HG02642 (cell line): Measurements from ENCODE around the gene FKBP14.
"Not testable (repeated sequence)": the region's sequence is repeated elsewhere in the genome, so short reads cannot be mapped to it uniquely, and the experiment has no call there.

Experiments used
- ATAC-seq: cut with Tn5 transposase; IDR thresholded peaks from one replicate; pipeline ENCODE4 v1.9.1; 2021; ENCODE audit warnings: mild to moderate bottlenecking; ENCODE audit not compliant: unreplicated experiment, poor library complexity

The FKBP14 gene

DNA sequence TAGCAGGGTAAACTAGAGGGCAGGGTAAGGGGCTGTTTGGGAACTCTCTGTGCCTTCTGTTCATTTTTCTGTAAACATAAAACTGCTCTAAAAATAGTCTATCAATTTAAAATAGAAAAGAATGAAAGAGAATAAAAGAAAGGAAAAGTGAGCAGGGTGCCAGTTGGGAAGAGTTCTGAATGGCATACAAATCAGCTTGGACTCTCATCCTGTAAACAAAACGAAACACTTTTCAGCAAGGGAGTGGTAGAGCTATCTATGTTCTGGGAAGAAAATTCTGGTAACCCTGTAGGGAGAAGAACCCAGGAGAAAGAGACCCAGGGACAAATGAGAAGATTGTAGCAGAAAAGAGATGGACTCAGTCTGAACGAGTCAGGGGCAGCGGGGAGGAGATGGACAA is 61.5 kb downstream of the FKBP14 start:
- ATAC-seq, result no peak

DNA sequence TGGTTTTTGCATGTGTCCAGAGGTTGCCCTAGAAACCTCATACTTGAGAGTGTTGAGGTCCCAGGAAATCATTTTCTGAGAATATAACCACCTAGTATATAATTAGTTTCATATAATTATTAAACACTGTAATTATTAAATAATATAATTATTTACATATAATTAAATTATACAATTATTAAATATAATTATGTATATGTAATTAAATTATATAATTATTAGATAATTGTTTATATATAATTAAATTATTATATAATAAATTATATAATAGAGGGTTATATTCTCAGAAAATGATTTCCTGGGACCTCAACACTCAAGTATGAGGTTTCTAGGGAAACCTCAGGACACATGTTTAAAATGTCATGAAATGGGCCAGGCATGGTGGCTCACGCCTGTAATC is 64.5 kb downstream of the FKBP14 start:
- no peak for ATAC-seq

DNA sequence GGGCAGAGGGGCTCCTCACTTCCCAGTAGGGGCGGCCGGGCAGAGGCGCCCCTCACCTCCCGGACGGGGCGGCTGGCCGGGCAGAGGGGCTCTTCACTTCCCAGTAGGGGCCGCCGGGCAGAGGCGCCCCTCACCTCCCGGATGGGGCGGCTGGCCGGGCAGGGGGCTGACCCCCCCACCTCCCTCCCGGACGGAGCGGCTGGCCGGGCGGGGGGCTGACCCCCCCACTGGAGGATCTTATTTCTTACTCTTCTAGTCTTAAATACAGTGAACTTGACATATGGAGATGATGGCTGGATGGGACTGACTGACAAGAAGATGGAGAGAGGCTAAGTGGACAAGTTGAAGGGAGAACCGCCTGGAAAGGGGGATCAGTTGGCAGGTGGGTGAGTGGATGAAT is 64.9 kb downstream of the FKBP14 start:
- ATAC-seq, result not testable (repeated sequence)
